IPS-18c (cell line): Measurements from ENCODE around the gene FIP1L1.
"Not testable (repeated sequence)": the region's sequence is repeated elsewhere in the genome, so short reads cannot be mapped to it uniquely, and the experiment has no call there.

ENCODE experiments used
- H3K4me3 ChIP-seq: 2 replicates; pipeline ENCODE4 v1.7.0; 2013; ENCODE audit warnings: low read depth, mild to moderate bottlenecking, low read length, moderate library complexity; ENCODE audit not compliant: insufficient read depth
- H3K9me3 ChIP-seq: one replicate; pipeline ENCODE4 v1.6.1; 2013; ENCODE audit warnings: mild to moderate bottlenecking, low read length, moderate library complexity; ENCODE audit not compliant: control insufficient read depth, insufficient read depth

FIP1L1 gene

GRCh38 chr4:53367721-53368120 lies 9.7 kb upstream of the FIP1L1 start:
- Histone ChIP-seq H3K9me3 (no peaks in the 10 kb centered on the region), H3K4me3 (no peak overlapping the region)

GRCh38 chr4:53371049-53371448 lies 6.4 kb upstream of the FIP1L1 start:
- no peaks in the 10 kb centered on the region for H3K9me3 ChIP-seq
- no peak overlapping the region for H3K4me3 ChIP-seq

- no peaks in the 10 kb centered on the region for H3K9me3 ChIP-seq
Measured at GRCh38 chr4:53371843-53372521, 5.5 kb upstream of the FIP1L1 start.

GRCh38 chr4:53374777-53375258 lies 2.6 kb upstream of the FIP1L1 start:
- Histone ChIP-seq H3K9me3 (no peaks in the 10 kb centered on the region), H3K4me3 (no peak overlapping the region)

More at GRCh38 chr4:53371843-53372521, 5.5 kb upstream of the FIP1L1 start:
- H3K4me3 ChIP-seq = no peak overlapping the region

DNA sequence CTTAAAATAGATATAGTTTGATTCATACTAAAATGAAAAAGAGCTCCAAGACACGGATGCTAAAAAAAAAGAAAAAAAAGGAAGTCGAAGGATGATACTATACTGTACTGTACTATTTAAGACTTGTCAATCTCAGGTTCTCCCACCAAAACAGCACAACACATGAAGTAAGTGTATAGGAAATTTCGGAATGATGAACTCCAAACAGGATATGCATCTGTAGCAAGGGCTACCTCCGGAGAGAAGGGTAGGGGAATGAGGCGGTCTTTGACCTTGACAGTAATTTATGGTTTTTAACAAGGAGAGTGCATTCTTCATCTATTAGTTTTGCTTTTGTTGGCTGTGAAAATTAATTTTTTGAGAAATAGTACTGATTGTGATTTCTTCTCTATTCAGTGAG lies 541 bp upstream of the FIP1L1 start:
- Histone ChIP-seq H3K9me3 (no peaks in the 10 kb centered on the region), H3K4me3 (peak overlapping the region; percentile 95; the same call in 1 of the 2 replicates)

DNA sequence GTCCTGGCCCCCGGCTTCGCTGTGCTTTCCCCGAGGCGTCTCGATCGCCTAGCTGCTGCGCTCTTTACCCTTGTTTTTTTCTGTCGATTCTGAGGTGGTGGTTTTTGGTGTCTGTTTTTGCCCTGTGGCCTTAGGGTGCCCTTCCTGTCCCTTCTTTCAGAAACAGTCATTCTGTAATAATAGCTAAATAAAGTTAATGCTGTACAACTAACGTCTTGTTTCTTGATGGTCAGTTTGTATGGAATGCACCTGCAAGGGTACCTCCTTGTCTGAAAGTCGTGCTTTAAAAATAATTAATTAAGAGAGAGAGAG lies 686 bp downstream of the FIP1L1 start:
- Histone ChIP-seq H3K9me3 (no peaks in the 10 kb centered on the region), H3K4me3 (peak overlapping the region; percentile 95)

- H3K4me3 ChIP-seq = no peak overlapping the region
- no peaks in the 10 kb centered on the region for H3K9me3 ChIP-seq
Measured at GRCh38 chr4:53380221-53380620, 2.8 kb downstream of the FIP1L1 start.

DNA sequence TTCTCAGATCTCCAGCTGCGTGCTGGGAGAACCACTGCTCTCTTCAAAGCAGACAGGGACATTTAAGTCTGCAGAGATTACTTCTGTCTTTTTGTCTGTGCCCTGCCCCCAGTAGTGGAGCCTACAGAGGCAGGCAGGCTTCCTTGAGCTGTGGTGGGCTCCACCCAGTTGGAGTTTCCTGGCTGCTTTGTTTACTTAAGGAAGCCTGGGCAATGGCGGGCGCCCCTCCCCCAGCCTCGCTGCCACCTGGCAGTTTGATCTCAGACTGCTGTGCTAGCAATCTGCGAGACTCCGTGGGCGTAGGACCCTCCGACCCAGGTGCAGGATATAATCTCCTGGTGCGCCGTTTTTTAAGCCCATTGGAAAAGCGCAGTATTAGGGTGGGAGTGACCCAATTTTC lies 32.0 kb downstream of the FIP1L1 start:
- H3K4me3 ChIP-seq, H3K9me3 ChIP-seq: not testable (repeated sequence)

DNA sequence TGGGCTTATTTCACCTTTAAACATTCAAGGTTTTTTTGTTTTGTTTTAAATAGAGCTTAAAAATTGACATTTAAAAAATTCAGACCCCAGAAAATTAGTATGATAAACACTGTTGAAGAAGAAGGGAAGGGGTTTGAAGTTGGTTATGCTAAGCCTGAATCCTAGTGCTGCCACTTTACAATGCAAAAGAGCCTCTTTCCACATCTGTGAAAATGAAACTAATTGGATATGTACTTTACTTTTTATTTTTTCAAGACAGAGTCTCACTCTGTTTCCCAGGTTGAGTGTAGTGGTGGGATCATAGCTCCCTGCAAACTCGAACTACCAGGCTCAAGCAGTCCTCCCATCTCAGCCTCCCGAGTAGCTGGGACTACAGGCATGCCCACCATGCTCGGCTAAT lies 41.8 kb downstream of the FIP1L1 start:
- Histone ChIP-seq H3K4me3 (no peak overlapping the region), H3K9me3 (no peaks in the 10 kb centered on the region)

DNA sequence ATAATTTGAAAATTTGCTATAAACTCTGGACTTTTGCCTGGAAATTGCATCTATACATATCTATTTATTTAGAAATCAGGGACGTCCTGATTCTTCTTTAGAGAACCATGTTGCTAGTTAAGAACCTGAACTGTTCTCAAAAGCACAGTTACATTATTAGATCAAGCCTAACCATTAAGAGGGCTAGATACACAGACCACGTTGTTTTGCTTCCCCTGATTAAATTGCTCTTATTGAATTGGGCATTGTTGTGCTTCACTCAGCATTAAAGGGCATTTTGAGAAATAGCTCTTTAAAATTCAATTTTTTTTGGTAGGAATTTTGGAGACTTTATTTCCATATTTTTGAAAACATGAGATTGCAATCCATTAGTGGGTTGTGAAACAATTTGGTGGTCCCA lies 44.4 kb downstream of the FIP1L1 start:
- H3K9me3 ChIP-seq = no peaks in the 10 kb centered on the region
- H3K4me3 ChIP-seq = no peak overlapping the region

DNA sequence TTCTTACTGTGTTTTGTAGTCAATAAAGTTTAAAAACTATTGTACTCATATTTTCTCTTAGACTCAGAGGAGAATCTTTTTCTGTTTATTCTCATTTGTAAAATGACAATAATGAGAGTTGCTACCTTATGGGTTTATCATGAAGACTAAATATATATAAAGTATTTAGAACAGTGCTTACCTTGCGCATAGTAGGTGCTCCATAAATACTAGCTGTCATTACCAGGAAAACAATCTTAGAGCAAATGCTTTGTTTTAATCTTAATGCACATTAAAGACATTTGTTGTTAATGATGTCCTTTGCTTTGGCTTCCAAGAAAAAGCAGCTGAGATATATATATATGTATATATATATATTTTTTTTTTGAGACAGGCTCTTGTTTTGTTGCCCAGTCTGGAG lies 44.9 kb downstream of the FIP1L1 start:
- no peak overlapping the region for H3K4me3 ChIP-seq
- H3K9me3 ChIP-seq = no peaks in the 10 kb centered on the region

- Histone ChIP-seq H3K4me3 (no peak overlapping the region), H3K9me3 (no peaks in the 10 kb centered on the region)
Measured at GRCh38 chr4:53424280-53424679, 46.8 kb downstream of the FIP1L1 start.

DNA sequence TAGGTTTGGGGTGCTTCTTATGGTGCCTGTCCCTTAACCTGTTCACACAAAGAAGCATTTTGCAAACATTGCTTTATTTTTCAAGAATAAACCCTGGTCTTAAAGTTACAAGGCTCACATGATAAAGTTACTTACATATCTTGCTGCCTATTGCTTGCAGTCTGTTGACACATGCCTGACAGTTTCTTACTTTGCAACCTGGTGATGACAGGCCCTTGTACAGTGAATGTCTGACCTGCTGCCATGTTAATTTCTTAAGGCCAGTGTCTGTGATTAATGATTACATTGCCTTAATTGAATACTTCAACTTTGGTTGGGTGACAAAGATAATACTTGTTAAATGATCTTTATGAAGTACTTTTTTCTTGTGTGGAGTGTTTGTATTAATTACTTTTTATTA lies 49.9 kb downstream of the FIP1L1 start:
- no peaks in the 10 kb centered on the region for H3K9me3 ChIP-seq
- no peak overlapping the region for H3K4me3 ChIP-seq

DNA sequence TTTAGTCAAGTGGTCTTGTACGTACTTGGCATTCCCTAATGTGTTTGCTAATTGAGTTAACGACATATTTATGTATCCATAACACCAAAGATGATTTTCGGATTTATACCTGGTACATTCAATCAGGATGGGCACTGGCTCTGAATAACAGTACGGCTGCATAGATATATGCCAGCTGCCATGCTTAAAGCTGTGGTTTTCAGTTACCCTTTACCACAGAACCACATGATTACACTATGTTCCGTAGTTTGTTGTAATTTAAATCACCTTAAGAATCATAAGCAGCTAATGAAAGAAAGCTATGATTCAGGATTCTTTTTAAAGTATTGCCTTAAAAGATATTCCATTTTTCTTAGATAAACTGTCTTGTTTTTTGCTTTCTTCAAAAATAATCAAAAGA lies 53.6 kb downstream of the FIP1L1 start:
- no peaks in the 10 kb centered on the region for H3K9me3 ChIP-seq
- H3K4me3 ChIP-seq = no peak overlapping the region

DNA sequence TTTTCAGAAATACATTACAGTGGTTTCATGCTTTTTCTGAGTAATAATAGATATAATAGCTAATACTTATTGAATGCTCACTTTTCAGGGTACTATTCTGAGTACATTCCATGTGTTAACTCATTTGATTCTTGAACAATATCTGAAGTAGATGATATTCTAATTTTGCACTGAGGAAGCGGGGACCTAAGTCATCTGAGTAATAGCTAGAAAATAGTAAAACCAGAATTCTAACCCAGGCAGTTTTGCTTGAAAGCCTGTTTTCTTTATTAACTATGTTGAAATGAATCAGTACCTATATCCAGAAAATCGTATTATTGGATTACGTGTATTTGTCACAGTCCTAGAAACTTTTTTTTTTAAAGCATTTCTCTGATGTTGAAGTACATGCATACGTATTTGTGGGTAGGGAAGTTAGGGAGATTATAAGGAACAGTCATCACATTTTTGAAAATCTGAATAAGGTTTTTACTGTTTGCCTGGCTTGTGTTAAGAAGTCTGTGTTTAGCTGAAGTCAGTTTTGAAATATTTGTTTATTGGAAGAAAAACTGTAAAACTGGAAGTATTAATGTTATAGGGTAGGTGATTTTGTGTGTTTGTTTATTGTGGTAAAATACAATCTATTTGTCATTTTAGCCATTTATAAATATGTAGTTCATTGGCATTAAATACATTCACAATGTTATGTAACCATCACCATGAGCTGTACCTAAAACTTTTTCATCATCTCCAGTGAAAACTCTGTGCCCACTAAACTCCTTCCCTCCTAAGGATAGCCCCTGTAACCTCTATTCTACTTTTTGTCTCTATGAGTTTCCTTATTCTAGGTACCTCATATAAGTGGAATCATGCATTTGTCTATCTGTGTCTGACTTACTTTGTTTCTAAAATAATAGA lies 55.3 kb downstream of the FIP1L1 start:
- Histone ChIP-seq H3K4me3 (no peak overlapping the region), H3K9me3 (no peaks in the 10 kb centered on the region)

GRCh38 chr4:53436251-53436650 lies 58.8 kb downstream of the FIP1L1 start:
- Histone ChIP-seq H3K9me3 (no peaks in the 10 kb centered on the region), H3K4me3 (no peak overlapping the region)

GRCh38 chr4:53441564-53441963 lies 64.1 kb downstream of the FIP1L1 start:
- Histone ChIP-seq H3K9me3 (no peaks in the 10 kb centered on the region), H3K4me3 (no peak overlapping the region)

DNA sequence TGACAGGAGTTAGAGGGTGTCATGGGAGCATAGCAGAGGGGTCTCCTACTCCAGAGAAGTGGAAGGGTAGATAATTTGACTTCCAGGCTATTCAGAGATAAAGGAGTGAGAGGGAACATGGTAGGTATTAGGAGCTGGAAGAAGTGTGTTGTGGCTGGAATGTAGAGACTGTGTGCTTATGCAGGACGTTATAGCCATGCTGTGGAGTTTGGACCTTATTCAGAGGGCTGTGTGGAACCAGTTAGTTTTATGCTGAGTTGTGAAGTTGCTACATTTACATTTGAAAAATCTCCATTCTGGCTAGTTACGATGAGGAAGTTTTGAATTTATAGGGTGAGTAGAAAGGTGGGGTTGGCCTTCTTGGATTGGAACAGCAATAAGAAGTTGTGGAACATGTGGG lies 67.5 kb downstream of the FIP1L1 start:
- H3K4me3 ChIP-seq = no peak overlapping the region
- no peaks in the 10 kb centered on the region for H3K9me3 ChIP-seq
